GM19372 (cell line): Measurements from ENCODE around the gene ANXA4.
"Not testable (repeated sequence)": the region's sequence is repeated elsewhere in the genome, so short reads cannot be mapped to it uniquely, and the experiment has no call there.

Source experiments
- ATAC-seq: cut with Tn5 transposase; IDR thresholded peaks from one replicate; pipeline ENCODE4 v1.9.1; 2021; ENCODE audit warnings: mild to moderate bottlenecking, low read depth, moderate library complexity; ENCODE audit not compliant: unreplicated experiment

ANXA4 gene

GRCh38 chr2:69798909-69799526, 57.1 kb downstream of the ANXA4 start:
- ATAC-seq: no peak

- no peak for ATAC-seq
Measured at GRCh38 chr2:69801745-69802290, 59.9 kb downstream of the ANXA4 start.

GRCh38 chr2:69802781-69803367, 60.9 kb downstream of the ANXA4 start:
- ATAC-seq: not testable (repeated sequence)

GRCh38 chr2:69804416-69804815, 62.5 kb downstream of the ANXA4 start:
- no peak for ATAC-seq

- no peak for ATAC-seq
Measured at GRCh38 chr2:69805887-69806286, 64.0 kb downstream of the ANXA4 start.

- no peak for ATAC-seq
Measured at GRCh38 chr2:69807821-69808540, 66.0 kb downstream of the ANXA4 start.

- no peak for ATAC-seq
Measured at GRCh38 chr2:69810550-69810949, 68.6 kb downstream of the ANXA4 start.

- ATAC-seq: no peak
Measured at GRCh38 chr2:69811018-69811417, 69.1 kb downstream of the ANXA4 start.

GRCh38 chr2:69811591-69811990, 69.7 kb downstream of the ANXA4 start:
- ATAC-seq: no peak

GRCh38 chr2:69815717-69816116, 73.8 kb downstream of the ANXA4 start:
- ATAC-seq: no peak

GRCh38 chr2:69816923-69817542, 75.1 kb downstream of the ANXA4 start:
- no peak for ATAC-seq

GRCh38 chr2:69817729-69818501, 76.0 kb downstream of the ANXA4 start:
- ATAC-seq: no peak

- no peak for ATAC-seq
Measured at GRCh38 chr2:69827796-69828540, 86.0 kb downstream of the ANXA4 start.

- peak; percentile 7 for ATAC-seq
Measured at GRCh38 chr2:69828938-69829255, 87.0 kb downstream of the ANXA4 start.

GRCh38 chr2:69829256-69830044, 87.5 kb downstream of the ANXA4 start, which contains the start of gene GMCL1:
Gene GMCL1 (plus strand): TSS chr2:69829660. CDS start chr2:69829893, 233 bp downstream.
- ATAC-seq: peak; percentile 90

GRCh38 chr2:69830045-69830905, 88.3 kb downstream of the ANXA4 start:
- ATAC-seq: peak; percentile 7

GRCh38 chr2:69830906-69831241, 88.9 kb downstream of the ANXA4 start:
- not testable (repeated sequence) for ATAC-seq

GRCh38 chr2:69831354-69831905, 89.5 kb downstream of the ANXA4 start:
- ATAC-seq: no peak
